C4-2B (cell line): ENCODE measurements around the gene COX7A1.

Source experiments
- H3K27ac ChIP-seq: fragments of 450-650 bp; 2 replicates; pipeline ENCODE4 v1.5.1; 2017
- ZFX ChIP-seq: fragments of 450-650 bp; IDR thresholded peaks from 2 replicates; pipeline ENCODE4 v1.6.1; 2017
- TF ChIP-seq, protein P1 (sequence below): fragments of 450-650 bp; conservative IDR thresholded peaks from 2 replicates; pipeline ENCODE4 v1.5.1; 2017; ENCODE audit warnings: mild to moderate bottlenecking

Gene COX7A1

DNA sequence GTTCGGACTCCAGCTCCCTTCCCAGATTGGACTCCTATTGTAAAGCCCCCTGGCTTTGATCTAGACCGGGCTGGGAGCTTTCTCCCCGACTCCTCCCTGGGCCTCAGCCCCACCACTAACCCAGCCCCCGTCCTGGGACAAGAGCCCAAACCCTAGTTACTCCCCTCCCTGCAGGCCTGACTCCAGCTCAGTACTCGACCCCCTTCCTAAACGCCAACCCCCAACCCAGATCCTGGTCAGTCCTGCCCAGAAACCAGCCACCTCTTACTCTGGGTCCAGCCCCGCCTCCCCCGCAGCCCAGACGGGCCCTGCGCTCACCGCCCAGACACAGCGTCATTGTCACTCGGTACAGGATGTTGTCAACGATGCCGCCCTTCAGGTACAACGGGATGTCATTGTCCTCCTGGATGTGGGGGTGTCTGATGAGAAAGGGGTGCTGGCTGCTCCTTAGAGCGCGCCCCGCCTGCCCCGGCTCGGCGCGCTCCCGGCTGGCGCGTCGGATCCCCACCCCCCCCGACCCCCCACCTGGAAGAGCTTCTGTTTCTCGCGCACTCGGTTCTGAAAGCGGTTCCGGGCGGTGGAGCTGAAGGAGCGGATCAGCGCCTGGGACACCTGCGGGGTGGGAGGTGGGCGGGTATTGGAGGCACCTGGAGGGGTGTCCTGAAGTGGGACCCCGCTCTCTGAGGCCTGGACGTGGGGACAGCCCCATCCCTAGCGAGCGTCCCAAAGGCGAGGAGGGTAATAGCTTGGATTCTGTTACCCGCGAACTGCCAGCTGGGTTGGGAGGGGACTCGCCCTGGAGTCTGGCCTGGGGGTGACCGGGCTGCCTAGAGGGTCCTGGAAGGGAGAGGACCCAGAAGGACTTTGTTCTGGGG is 866 bp downstream of the COX7A1 start:
- TF ChIP-seq, protein P1, sequence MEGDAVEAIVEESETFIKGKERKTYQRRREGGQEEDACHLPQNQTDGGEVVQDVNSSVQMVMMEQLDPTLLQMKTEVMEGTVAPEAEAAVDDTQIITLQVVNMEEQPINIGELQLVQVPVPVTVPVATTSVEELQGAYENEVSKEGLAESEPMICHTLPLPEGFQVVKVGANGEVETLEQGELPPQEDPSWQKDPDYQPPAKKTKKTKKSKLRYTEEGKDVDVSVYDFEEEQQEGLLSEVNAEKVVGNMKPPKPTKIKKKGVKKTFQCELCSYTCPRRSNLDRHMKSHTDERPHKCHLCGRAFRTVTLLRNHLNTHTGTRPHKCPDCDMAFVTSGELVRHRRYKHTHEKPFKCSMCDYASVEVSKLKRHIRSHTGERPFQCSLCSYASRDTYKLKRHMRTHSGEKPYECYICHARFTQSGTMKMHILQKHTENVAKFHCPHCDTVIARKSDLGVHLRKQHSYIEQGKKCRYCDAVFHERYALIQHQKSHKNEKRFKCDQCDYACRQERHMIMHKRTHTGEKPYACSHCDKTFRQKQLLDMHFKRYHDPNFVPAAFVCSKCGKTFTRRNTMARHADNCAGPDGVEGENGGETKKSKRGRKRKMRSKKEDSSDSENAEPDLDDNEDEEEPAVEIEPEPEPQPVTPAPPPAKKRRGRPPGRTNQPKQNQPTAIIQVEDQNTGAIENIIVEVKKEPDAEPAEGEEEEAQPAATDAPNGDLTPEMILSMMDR = no peak
- no peak for TF ChIP-seq ZFX
- no peak overlapping the region for H3K27ac ChIP-seq

DNA sequence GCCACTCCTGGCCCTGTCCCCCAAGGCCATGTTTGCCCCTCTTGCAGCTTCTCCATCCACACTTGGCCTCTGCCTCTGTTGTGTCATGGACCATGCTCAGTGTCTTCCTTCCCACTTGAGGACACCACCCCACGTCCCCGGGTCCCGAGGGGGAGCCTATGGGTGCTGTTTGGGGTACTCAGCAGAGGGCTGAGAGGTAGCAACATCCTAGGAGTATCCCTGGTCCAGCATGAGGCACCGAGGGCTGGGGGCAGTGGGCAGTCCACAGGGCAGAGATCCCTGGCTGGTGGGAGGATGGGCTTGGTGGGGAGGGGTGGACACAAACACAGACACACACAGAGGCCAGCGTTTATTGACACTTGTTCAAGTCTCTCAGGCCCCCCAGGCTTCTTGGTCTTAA is 1.7 kb downstream of the COX7A1 start:
- TF ChIP-seq, protein P1 = no peak
- TF ChIP-seq ZFX = no peak
- H3K27ac ChIP-seq = no peak overlapping the region

DNA sequence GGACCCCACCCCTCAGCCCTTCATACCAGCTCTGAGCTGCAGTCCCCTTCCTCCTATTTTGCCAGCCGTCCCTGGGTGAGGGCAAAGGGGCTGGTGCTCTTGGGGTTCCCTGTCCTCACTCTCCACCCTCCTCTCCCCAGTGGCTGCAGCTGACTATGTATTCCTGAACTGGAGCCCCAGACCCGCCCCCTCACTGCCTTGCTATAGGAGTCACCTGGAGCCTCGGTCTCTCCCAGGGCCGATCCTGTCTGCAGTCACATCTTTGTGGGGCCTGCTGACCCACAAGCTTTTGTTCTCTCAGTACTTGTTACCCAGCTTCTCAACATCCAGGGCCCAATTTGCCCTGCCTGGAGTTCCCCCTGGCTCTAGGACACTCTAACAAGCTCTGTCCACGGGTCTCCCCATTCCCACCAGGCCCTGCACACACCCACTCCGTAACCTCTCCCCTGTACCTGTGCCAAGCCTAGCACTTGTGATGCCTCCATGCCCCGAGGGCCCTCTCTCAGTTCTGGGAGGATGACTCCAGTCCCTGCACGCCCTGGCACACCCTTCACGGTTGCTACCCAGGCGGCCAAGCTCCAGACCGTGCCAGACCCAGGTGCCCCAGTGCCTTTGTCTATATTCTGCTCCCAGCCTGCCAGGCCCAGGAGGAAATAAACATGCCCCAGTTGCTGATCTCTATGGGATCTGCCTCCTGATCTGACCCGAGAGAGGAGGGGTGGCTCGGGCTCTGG is 2.4 kb downstream of the COX7A1 start:
- no peak overlapping the region for H3K27ac ChIP-seq
- TF ChIP-seq, protein P1 = no peak
- TF ChIP-seq ZFX = no peak

DNA sequence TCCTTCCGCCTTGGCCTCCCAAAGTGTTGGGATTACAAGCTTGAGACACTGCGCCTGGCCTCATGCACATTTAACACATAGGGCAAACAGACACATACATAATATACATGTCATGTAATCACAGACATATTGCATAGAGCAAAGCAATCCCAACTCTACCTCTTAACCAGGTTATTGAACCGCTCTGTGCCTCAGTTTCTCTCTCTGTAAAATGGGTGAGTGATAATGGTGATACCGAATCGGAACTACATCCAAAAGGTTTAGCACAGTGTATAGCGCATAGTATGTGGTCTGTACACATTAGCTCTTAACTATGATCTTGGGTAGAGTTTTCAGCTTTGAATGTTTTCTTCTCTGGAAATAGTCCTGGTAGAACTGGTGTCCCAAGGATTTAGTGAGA is 7.6 kb downstream of the COX7A1 start:
- TF ChIP-seq ZFX = no peak
- TF ChIP-seq, protein P1 = no peak

DNA sequence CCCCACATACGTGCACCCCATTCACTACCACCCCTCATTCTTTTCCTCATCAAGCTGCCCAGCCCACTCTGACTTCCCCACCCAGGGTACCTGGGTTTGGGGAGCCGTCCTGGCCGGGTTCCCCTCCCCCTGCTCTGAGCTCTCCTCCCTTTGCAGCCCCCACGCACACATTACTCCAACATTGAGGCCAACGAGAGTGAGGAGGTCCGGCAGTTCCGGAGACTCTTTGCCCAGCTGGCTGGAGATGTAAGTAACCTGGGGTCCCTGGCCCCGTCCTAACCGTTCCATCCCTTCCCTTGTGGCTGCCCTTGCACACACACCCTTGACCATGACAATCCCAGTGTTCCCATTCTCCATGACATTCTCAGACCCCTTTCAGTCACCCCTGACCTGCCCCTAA is 9.8 kb downstream of the COX7A1 start:
- TF ChIP-seq ZFX = no peak
- TF ChIP-seq, protein P1 = no peak
- H3K27ac ChIP-seq = no peak overlapping the region

More for the DNA sequence above, 7.6 kb downstream of the COX7A1 start:
- H3K27ac ChIP-seq = no peak overlapping the region

DNA sequence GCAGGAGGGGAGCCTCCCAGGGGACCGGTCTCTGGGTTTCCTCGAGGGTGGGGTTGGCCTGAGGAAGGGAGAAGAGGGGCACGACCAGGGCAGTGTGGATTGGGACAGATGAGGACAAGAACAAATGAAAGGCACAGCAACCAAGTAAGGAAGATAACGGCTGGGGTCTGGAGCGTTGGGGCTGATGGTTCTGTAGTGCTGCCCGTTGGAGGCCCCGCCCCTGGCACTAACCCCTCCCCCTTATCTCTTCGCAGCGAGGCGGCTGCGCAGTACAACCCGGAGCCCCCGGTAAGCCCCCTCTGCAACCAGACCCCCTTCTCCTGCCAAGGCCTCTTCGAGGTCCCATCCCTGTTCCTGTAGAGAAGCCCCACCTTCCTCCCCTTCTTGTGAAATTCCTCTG is 10.2 kb downstream of the COX7A1 start:
- TF ChIP-seq ZFX = no peak
- TF ChIP-seq, protein P1 = no peak
- no peak overlapping the region for H3K27ac ChIP-seq
